GM19351 (cell line): ENCODE data around the gene NME7.
A peak's percentile ranks its signal among the peaks of the same experiment; 100 is the strongest.
"Not testable (repeated sequence)": the region's sequence is repeated elsewhere in the genome, so short reads cannot be mapped to it uniquely, and the experiment has no call there.

ENCODE experiments used
- ATAC-seq: cut with Tn5 transposase; IDR thresholded peaks from one replicate; pipeline ENCODE4 v1.9.1; 2021; ENCODE audit warnings: mild to moderate bottlenecking, moderate library complexity; ENCODE audit not compliant: unreplicated experiment

NME7 gene

GRCh38 chr1:169236143-169236542 lies 131.5 kb downstream of the NME7 start:
- no peak for ATAC-seq

DNA sequence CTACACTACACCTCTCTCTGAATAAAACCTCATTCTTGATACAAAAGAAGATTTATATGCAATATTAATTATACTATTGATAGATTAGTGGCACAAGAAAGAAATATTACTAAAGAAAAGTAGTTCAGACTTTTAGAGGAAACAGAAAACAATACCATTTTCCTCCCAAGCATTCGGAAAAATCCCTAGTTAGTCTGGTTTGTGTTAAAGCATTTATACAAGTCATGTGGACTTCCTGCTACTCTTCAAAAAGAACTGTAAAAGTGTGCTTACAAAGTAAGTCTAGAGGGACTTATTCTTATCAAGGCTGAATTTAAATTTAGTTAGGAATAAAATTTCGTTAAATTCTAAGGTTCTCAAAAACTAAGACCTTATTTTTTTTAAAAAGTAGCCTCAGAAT lies 132.0 kb downstream of the NME7 start:
- ATAC-seq: no peak

- ATAC-seq: no peak
Observed at GRCh38 chr1:169234780-169235179, 132.8 kb downstream of the NME7 start.

GRCh38 chr1:169217636-169218035 lies 150.0 kb downstream of the NME7 start:
- ATAC-seq: no peak

DNA sequence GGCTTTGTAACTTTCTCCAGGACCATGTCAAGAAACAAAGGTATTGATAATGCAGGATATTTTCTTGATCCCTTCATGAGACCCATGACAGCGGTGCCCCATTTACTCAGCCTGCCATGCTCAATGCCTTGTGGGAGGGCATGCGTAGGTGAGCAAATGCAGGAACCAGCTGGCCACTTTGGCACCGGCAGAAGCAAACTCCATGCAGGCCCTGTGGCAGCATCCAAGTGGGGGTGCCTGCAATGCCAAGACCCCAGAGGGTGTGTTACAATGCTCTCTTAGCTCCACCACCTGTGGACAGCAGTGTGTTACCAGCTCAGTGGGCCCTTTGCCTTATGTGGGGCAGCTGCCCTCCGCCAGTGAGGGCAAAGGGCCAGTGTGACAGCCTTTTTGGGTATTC lies 153.0 kb downstream of the NME7 start:
- no peak for ATAC-seq

- no peak for ATAC-seq
Observed at GRCh38 chr1:169212088-169212487, 155.5 kb downstream of the NME7 start.

GRCh38 chr1:169207797-169208520 lies 159.6 kb downstream of the NME7 start:
- ATAC-seq: no peak

DNA sequence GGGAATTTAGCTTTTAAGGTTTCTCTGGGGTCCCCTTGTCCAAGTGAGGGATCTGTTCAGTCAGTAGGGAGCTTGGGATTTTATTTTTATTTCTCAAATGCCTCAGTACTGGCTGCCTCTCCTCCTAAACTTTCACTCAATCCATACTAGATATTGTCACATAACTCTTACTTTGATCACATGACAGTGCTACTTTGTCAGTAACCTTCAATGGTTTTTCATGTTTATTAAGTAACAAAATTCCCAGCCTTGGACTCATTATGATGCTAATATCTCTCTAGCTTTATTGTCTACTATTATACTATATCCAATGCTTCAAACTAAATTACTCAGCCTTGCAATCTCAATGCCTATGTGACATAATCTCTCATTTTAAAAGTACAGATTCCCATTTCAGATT lies 163.4 kb downstream of the NME7 start:
- ATAC-seq: no peak

GRCh38 chr1:169202791-169203665 lies 164.6 kb downstream of the NME7 start:
- no peak for ATAC-seq

GRCh38 chr1:169201084-169201619 lies 166.4 kb downstream of the NME7 start:
- ATAC-seq: no peak

DNA sequence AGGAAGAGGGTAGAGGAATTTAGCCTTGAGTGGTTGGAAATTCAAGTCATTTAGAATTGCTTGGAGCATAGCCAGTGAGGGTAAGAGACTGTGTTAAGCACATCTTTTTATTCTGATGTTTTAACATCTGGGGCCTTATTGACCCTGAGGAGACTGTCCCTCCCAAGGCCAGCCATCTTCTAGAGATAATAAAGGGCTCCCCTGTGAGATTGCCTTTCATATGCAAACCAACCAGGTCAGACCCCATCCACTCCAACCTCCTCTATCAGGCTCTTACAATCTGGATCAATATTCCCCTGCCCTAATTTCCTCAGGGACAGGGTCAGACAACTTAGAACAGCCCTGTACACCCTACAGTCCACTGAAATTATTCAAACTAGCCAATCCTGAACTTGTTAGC lies 167.3 kb downstream of the NME7 start:
- ATAC-seq: no peak

- no peak for ATAC-seq
Observed at GRCh38 chr1:169196581-169196980, 171.0 kb downstream of the NME7 start.

- no peak for ATAC-seq
Observed at GRCh38 chr1:169196161-169196560, 171.4 kb downstream of the NME7 start.

DNA sequence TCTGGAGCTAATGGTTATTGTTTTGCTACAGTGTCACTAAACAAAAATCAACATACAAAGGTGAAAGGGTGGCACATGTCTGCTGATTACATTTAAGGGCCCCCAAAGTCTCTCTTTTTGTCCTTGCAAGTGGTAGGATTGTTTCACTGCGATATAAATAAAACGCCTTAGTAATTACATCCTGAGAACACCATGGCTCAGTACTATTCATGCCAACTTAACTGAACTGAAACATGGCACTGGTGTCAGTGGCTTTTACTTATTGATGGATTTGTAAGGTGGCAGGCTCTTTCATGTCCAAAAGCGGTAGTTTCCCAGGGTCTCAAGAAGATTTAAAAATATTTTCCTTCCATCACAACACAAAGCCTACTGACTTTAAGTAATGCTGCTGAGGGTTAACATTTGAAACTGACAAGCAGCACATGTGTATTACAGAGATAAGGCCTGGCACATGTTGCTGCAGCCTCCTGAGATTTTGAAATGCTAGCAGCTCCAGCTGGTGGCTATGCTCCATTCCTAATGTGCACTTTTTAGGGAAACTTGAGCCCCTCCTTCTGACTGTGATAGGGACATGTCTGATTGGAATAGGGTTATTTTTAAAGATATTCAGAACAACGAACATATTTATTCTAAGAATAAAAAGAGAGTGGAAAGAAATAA lies 174.3 kb downstream of the NME7 start:
- no peak for ATAC-seq

GRCh38 chr1:169186106-169186505 lies 181.5 kb downstream of the NME7 start:
- ATAC-seq: no peak

DNA sequence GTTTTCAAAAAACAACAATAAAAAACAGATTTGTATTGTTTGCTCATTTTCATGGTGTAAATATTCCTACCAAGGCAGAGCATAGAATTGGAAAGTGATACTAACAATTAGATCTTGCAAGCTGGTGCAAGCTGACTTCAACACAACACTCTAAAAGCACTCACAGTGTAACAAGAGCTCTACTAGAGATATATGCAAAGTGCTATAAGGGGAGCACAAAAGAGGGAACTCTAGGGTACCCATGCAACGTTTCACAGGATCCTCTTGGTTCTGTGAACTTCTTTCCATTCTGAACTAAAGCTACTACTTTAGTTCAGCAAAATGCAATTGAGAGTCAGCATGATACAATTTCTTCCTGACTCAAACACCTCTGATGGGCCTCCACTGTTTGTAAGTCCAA lies 182.8 kb downstream of the NME7 start:
- no peak for ATAC-seq

- no peak for ATAC-seq
Observed at GRCh38 chr1:169180174-169180573, 187.4 kb downstream of the NME7 start.

- ATAC-seq: not testable (repeated sequence)
Observed at GRCh38 chr1:169179431-169179830, 188.2 kb downstream of the NME7 start.

DNA sequence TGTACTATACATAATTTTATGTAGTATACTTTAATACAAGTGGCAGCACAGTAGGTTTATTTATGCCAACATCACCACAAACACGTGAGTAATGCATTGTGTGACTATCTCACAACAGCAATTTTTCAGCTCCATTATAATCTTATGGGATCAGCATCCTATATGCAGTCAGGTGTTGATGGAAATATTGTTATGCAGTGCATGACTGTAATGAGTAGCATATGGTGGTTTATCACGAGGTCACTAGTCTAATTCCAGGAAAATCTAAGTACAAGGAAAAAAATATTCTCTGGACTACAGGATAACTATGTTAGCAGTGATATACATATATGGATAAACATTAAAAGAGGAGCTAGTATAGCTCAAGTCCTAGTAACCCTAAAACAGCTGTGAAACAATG lies 192.1 kb downstream of the NME7 start:
- no peak for ATAC-seq

- ATAC-seq: peak; percentile 47
Observed at GRCh38 chr1:169163059-169163458, 204.5 kb downstream of the NME7 start.

- peak; percentile 81 for ATAC-seq
Observed at GRCh38 chr1:169161496-169162194, 206.0 kb downstream of the NME7 start.
